ENCODE measurements around the gene ZNF543. TPM values are rescaled to one million over a fixed set of nuclear protein-coding genes. Genes with fewer than 3 reads are reported as not detected.

ZNF543 gene
- total RNA-seq, 1 experiment from 2014 or later = 8.4 TPM

- TF ChIP-seq SMAD3 (CRISPR knock-in tag; IDR thresholded peaks at IDR 0.05; ENCODE audit: borderline replicate concordance) (no peak), ZBTB21 (CRISPR knock-in tag; IDR thresholded peaks at IDR 0.05; ENCODE audit: borderline replicate concordance) (no peak), CDX4 (CRISPR knock-in tag; IDR thresholded peaks at IDR 0.05; ENCODE audit: borderline replicate concordance) (no peak), NFE2L1 (CRISPR knock-in tag; IDR thresholded peaks at IDR 0.05) (no peak), CREB1 (CRISPR knock-in tag; IDR thresholded peaks at IDR 0.05) (no peak), TCF7 (CRISPR knock-in tag; IDR thresholded peaks at IDR 0.05; ENCODE audit: low read depth) (no peak), ATF6 (CRISPR knock-in tag; IDR thresholded peaks at IDR 0.05) (no peak), ZSCAN18 (CRISPR knock-in tag; IDR thresholded peaks at IDR 0.05) (no peak), MAX (CRISPR knock-in tag; IDR thresholded peaks at IDR 0.05) (no peak), RORB (CRISPR knock-in tag; IDR thresholded peaks at IDR 0.05) (no peak), GRHL2 (CRISPR knock-in tag; IDR thresholded peaks at IDR 0.05; ENCODE audit: insufficient replicate concordance, severe bottlenecking) (no peak), ZNF232 (CRISPR knock-in tag; IDR thresholded peaks at IDR 0.05) (no peak), USF2 (CRISPR knock-in tag; IDR thresholded peaks at IDR 0.05) (no peak), ZNF512 (CRISPR knock-in tag; IDR thresholded peaks at IDR 0.05; ENCODE audit: borderline replicate concordance) (no peak), ZNF671 (CRISPR knock-in tag; IDR thresholded peaks at IDR 0.05) (no peak), ETV6 (CRISPR knock-in tag; IDR thresholded peaks at IDR 0.05) (no peak), IRF2 (CRISPR knock-in tag; IDR thresholded peaks at IDR 0.05; ENCODE audit: borderline replicate concordance, low read depth) (no peak), NFATC4 (CRISPR knock-in tag; IDR thresholded peaks at IDR 0.05) (no peak), ZNF425 (CRISPR knock-in tag; conservative IDR thresholded peaks at IDR 0.05) (no peak), USF1 (CRISPR knock-in tag; IDR thresholded peaks at IDR 0.05) (no peak)
- CTCF ChIA-PET = no interaction called here
- DNase-seq (ENCODE audit: low spot score) = no peak
- H3K36me3 Mint-ChIP-seq = peaks cover 31% of the 10 kb centered on the region
- no peak overlapping the region for H3K27ac Mint-ChIP-seq
- POLR2A ChIA-PET = no interaction called here
- peaks cover 10% of the 10 kb centered on the region for H3K4me1 Mint-ChIP-seq
- H3K9me3 Mint-ChIP-seq = no peaks in the 10 kb centered on the region
- ATAC-seq = no peak
- H3K27me3 Mint-ChIP-seq (ENCODE audit: low read depth) = no peaks in the 10 kb centered on the region
- H3K4me3 Mint-ChIP-seq = no peak overlapping the region
These were observed 39.0 kb downstream of the ZNF543 start for GRCh38 chr19:57359300-57359699.

All from WTC11 (cell line).